ENCODE results near the gene GALR1.

Gene GALR1

DNA sequence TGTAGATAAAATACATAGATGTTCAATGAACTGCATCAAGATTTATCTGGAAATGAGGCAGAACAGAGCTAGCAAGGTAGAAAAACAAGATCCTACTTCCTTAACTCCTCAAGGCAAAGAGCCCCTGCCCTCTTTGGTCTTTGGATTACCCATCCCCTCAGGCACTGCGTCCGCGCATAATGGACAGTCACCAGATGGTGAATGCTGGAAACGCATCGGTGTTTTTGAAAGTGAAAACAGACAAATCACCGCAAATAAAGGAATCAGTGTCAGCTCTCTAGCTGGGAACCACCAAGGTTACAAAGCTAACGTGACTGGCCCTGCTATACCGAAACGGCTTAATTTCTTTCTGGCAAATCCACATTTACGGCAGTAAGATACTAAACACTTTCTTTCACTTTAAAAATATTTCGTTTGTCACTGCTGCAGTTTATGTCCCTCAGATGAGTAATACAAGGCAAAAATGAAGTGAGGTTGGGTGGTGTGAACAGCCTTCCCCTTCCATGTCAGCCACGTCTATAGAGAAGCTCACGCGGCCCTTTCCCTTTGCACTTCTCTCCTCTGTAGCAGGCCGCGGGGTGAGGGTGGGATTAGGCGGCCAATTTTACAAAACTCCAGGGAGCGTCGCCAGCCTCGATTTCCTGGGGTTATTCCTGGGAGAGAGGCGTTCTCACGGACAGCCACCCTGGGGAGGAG lies 627 bp upstream of the GALR1 start:
- TF ChIP-seq, protein P1, sequence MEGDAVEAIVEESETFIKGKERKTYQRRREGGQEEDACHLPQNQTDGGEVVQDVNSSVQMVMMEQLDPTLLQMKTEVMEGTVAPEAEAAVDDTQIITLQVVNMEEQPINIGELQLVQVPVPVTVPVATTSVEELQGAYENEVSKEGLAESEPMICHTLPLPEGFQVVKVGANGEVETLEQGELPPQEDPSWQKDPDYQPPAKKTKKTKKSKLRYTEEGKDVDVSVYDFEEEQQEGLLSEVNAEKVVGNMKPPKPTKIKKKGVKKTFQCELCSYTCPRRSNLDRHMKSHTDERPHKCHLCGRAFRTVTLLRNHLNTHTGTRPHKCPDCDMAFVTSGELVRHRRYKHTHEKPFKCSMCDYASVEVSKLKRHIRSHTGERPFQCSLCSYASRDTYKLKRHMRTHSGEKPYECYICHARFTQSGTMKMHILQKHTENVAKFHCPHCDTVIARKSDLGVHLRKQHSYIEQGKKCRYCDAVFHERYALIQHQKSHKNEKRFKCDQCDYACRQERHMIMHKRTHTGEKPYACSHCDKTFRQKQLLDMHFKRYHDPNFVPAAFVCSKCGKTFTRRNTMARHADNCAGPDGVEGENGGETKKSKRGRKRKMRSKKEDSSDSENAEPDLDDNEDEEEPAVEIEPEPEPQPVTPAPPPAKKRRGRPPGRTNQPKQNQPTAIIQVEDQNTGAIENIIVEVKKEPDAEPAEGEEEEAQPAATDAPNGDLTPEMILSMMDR (IDR thresholded peaks at IDR 0.05; ENCODE audit: low read depth, low read length, missing control alignments) = no peak
- H3K4me3 ChIP-seq (ENCODE audit: low read depth, low read length) = peak overlapping the region; percentile 36
- in situ Hi-C loops (cut with HindIII; ENCODE audit: low sequenced_read_pairs) = no loop called here
- no peak for DNase-seq (ENCODE audit: low read depth)

DNA sequence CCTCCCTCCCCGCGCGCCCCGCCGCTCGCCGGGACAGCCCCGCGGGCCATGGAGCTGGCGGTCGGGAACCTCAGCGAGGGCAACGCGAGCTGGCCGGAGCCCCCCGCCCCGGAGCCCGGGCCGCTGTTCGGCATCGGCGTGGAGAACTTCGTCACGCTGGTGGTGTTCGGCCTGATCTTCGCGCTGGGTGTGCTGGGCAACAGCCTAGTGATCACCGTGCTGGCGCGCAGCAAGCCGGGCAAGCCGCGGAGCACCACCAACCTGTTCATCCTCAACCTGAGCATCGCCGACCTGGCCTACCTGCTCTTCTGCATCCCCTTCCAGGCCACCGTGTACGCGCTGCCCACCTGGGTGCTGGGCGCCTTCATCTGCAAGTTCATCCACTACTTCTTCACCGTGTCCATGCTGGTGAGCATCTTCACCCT lies 865 bp downstream of the GALR1 start:
- no peak overlapping the region for H3K4me3 ChIP-seq (ENCODE audit: low read depth, low read length)
- TF ChIP-seq, protein P1 (IDR thresholded peaks at IDR 0.05; ENCODE audit: low read depth, low read length, missing control alignments) = no peak
- in situ Hi-C loops (cut with HindIII; ENCODE audit: low sequenced_read_pairs) = no loop called here
- no peak for DNase-seq (ENCODE audit: low read depth)

DNA sequence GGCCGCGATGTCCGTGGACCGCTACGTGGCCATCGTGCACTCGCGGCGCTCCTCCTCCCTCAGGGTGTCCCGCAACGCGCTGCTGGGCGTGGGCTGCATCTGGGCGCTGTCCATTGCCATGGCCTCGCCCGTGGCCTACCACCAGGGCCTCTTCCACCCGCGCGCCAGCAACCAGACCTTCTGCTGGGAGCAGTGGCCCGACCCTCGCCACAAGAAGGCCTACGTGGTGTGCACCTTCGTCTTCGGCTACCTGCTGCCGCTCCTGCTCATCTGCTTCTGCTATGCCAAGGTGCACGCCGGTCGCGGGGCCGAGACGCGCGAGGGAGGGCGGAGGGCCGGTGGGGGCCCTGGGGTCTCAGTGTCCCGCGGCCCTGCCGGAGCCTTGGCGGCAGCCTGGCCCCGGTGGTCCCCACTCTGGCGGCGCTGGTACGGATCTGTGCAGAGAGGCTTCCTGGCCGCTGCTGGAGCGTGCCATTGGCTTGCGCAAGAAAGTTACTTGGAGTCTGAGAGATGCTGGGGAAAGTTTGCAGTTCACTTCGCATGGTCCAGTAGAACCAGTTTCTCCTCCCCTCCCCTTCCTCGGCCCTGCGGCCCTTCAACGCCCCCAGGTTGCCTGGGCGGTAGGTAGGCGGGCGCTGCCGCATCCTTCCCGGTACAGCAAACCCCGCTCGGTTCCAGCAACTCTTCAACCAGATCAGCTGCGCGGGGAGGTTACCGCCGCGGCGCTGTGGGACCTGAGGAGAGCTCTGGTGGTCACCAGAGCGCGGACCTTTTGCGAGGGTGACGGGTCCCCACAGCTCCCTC lies 1.5 kb downstream of the GALR1 start:
- in situ Hi-C loops (cut with HindIII; ENCODE audit: low sequenced_read_pairs) = no loop called here
- TF ChIP-seq, protein P1 (IDR thresholded peaks at IDR 0.05; ENCODE audit: low read depth, low read length, missing control alignments) = no peak
- no peak overlapping the region for H3K4me3 ChIP-seq (ENCODE audit: low read depth, low read length)
- DNase-seq (ENCODE audit: low read depth) = no peak

DNA sequence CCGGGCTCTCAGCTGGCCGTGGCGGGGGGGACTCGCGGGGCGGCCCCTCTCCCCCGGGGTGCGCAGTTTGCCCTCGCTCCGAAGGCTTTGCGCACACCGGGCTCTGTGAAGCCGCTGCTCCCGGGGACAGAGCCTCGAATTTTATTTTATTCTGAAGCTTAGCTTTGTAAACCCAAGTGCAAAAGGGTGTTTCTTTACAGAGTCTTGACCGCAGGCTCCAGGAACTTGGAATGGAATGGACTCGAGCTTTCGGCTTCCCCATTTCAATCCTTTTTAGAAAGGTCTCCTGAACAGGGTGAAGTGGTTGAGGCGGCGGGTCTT lies 2.0 kb downstream of the GALR1 start:
- in situ Hi-C loops (cut with HindIII; ENCODE audit: low sequenced_read_pairs) = no loop called here

DNA sequence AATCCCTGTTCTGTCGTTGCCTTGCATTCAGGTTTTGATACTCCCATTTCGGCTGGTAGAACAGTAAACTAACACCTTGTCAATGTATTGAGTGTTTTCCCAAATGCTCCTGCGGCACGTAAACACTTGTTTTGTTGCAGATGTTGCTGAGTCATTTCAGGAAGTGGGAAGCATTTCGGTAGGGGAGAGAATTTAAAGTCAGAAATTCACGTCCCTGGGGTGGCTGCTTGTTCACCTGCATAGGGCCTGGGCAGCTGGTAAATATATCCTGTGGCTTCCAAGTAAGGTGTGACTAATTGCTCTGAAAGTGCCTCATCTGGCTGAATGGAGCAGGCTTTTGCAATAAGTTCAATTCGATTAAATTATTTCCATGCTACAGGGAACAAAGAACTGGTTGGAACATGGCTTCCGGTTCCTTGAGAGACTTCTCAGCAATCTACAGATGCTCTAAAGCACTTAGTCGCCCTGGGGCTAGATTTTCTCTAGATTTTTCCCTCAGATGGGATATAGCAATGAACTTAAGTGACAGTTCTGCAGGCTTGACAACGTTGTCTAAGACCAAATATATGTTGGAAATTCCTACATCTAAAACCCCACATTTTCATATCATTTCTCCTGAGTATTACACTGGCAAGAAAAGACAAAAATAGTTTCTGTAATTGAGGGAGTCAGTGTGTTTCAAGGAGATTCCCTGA lies 5.2 kb downstream of the GALR1 start:
- TF ChIP-seq, protein P1 (IDR thresholded peaks at IDR 0.05; ENCODE audit: low read depth, low read length, missing control alignments) = no peak
- in situ Hi-C loops (cut with HindIII; ENCODE audit: low sequenced_read_pairs) = no loop called here
- H3K4me3 ChIP-seq (ENCODE audit: low read depth, low read length) = no peak overlapping the region
- no peak for DNase-seq (ENCODE audit: low read depth)

More for the DNA sequence above, 2.0 kb downstream of the GALR1 start:
- no peak overlapping the region for H3K4me3 ChIP-seq (ENCODE audit: low read depth, low read length)
- no peak for DNase-seq (ENCODE audit: low read depth)
- TF ChIP-seq, protein P1 (IDR thresholded peaks at IDR 0.05; ENCODE audit: low read depth, low read length, missing control alignments) = no peak

DNA sequence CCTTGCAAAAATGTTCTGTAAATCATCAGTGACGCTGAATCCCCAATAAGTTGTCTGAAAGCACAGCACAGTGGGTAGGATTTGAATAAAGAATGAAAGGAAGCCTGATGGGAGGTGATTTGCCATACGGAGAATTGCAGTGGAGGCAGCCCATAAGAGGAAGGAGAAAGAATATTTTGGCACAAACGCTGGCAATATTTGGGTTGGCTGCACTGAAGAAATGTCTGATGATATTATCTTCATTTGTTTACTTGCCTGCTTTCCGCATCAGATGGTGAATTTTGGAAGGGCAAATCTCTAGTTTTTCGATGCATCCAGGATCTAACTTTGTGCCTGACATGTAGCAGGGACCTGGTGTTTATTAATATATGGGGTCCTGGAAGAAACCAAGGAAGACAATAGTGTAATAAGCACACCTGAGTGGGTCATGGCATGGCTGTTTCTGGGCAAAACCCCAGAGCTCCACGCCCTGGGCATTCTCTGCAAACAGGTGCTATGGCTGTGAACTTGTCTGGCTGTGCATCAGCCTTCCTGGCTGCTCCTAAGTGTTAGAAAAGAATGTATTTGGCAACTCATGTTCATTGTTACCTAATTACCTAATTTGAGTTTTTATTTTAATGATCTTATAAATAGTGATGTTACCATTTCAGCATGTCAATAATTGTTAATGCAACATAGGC lies 5.9 kb downstream of the GALR1 start:
- TF ChIP-seq, protein P1 (IDR thresholded peaks at IDR 0.05; ENCODE audit: low read depth, low read length, missing control alignments) = no peak
- no peak for DNase-seq (ENCODE audit: low read depth)
- H3K4me3 ChIP-seq (ENCODE audit: low read depth, low read length) = no peak overlapping the region
- in situ Hi-C loops (cut with HindIII; ENCODE audit: low sequenced_read_pairs) = no loop called here

All from astrocyte of the cerebellum (primary cell).